Right ventricle myocardium superior (tissue), 1 donor: Measurements from ENCODE around the gene ALLC. TPM values are rescaled to one million over a fixed set of nuclear protein-coding genes. Genes with fewer than 3 reads are reported as not detected.
"Not testable (repeated sequence)": the region's sequence is repeated elsewhere in the genome, so short reads cannot be mapped to it uniquely, and the experiment has no call there.

Experiments used
- ATAC-seq: fragments of 200-7000 bp; cut with Tn5 transposase; one replicate; pipeline ENCODE4 v1.9.1; 2020; ENCODE audit warnings: mild to moderate bottlenecking; ENCODE audit not compliant: poor library complexity
- DNase-seq: peaks from one replicate; pipeline ENCODE4 v3.0.0-alpha.2; 2020
- intact Hi-C: fragments of 100-400 bp; cut with DNase I; formaldehyde crosslinking; loops from one replicate; pipeline ENCODE4 v1.11.2; 2022
- total RNA-seq: library from RNA; stranded (reverse); fragmentation: NEBNext Ultra II Directional; extraction: Animal tissue kit (Norgen Biotek cat#: 25700); gene quantifications from one replicate; pipeline ENCODE4 v1.2.1, GENCODE V29; 2021
- donor health status: DM: no; HTN: yes; CAD: no; lungs with severe emphysema.

Gene ALLC
- total RNA-seq, 1 donor from 2014 or later: not detected

DNA sequence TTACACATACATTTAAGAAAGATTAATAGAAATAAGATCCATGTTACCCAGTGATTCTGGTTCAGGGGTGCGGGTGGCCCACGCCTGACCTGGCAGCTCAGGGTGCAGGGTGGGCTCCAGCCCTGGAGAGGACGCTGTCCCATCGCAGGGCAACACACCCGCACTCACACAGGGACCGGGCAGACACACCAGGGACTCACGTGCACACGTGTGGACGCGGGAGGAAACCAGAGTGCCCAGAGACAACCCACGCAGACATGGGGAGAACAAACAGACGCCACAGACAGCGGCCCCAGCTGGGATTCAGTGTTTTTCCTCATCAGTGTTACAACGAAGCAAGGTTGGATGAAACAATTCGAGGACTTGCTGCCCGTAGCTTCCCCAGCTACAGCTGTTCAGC lies 8.4 kb upstream of the ALLC start:
- DNase-seq (no peak), ATAC-seq (no peak)
- intact Hi-C loops: no loop called here

- no peak for DNase-seq
- intact Hi-C loops: no loop called here
- ATAC-seq: no peak
Measured at GRCh38 chr2:3650140-3650920, 7.7 kb upstream of the ALLC start.

- peak; percentile 59 for DNase-seq
- peak; percentile 45 for ATAC-seq
- intact Hi-C loops: no loop called here
Measured at GRCh38 chr2:3651691-3652648, 6.0 kb upstream of the ALLC start.

GRCh38 chr2:3652896-3653625 lies 4.9 kb upstream of the ALLC start:
- no peak for ATAC-seq
- intact Hi-C loops: no loop called here
- no peak for DNase-seq

GRCh38 chr2:3654011-3654410 lies 4.0 kb upstream of the ALLC start:
- no peak for ATAC-seq
- intact Hi-C loops: no loop called here
- no peak for DNase-seq

GRCh38 chr2:3654531-3655225 lies 3.3 kb upstream of the ALLC start:
- intact Hi-C loops: no loop called here

DNA sequence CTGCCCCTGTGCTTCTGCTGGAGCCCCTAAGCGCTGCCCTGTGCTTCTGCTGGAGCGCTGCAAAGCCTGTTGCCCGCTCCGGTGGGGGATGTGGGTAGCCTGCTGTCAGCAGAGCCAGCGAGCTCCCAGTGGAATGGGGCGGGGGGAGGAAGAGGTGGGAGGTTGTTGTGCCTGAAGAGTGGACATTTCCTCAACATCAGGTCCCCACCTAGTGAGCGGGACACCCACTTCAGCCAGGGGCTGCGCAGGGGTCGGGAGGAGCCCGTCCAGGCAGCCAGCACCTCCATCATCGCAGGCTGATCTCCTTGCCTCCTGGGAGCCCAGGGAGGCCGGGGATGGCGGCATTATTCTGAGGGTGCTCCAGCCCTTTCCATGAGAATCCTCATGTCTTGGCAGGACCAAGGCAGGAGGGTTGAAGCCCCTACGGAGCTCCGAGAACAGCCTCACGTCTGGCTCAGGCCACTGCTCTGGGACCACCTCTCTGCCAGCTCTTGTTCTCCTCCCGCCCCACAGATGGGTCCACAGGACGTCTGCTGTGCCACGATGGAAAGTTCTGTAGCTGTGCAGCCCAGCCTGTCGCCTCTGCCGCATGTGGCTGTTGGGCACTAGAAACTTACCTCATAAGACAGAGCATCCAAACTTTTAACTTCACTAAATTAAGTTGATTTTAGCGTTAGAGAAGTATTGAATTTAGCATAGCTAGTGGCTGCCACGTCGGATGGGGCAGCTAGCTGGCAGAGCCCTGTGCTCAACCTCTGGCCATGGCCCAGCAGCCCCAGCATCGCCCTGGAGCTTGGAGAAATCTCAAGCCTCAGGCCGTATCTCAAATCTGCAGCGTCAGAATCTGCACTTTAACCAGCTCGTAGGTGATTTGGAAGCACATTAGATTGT lies 1.9 kb upstream of the ALLC start:
- no peak for DNase-seq

More at GRCh38 chr2:3654531-3655225, 3.3 kb upstream of the ALLC start:
- DNase-seq (no peak), ATAC-seq (no peak)

GRCh38 chr2:3656762-3657721 lies 958 bp upstream of the ALLC start:
- ATAC-seq (peak; percentile 34), DNase-seq (no peak)
- intact Hi-C loops: no loop called here

More for the DNA sequence above, 1.9 kb upstream of the ALLC start:
- intact Hi-C loops: no loop called here
- ATAC-seq: no peak

GRCh38 chr2:3659447-3660432 lies 1.7 kb downstream of the ALLC start:
- intact Hi-C loops: no loop called here
- peak; percentile 69 for DNase-seq
- peak; percentile 71 for ATAC-seq

DNA sequence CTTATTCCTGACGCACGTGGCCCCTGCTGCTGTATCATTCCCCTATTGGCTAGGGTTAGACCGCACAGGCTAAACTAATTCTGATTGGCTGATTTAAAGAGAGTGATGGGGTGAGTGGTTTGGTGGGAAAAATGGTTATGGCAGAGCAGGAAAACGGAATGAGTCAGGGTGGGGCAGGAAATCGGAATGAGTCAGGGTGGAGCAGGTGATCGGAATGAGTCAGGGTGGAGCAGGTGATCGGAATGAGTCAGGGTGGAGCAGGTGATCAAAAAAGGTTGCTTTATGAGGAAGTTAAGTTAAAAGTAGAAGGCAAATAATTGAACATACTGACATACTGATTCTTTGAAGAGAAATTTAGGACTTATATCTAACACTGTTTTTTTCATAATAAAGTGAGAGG lies 2.6 kb downstream of the ALLC start:
- DNase-seq, intact Hi-C loops, ATAC-seq: not testable (repeated sequence)

DNA sequence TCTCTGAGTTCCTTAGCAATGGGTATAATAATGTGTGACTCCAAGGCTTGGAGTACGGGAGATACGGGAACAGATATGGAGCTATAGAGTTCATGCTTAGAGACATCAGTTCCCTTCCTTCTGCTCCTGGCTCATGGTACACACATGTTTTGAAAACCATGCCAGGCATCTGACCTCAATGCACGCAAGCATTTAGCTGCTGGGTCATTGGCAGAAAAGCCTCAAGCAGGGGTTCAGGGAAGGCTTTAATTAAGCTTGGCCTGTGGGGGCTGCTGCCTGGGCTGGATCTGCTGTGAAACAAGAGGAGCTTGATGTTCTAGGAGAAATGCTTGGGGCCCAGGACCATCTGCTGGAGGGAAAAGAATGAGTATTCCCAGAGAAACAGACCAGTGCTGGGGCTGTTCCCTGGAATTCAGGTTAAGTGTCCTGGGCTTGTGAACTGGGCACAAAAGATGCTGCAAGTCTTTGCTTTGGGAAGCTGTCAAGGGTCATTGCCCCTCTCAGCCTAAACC lies 3.2 kb downstream of the ALLC start:
- ATAC-seq (no peak), DNase-seq (no peak)
- intact Hi-C loops: no loop called here

DNA sequence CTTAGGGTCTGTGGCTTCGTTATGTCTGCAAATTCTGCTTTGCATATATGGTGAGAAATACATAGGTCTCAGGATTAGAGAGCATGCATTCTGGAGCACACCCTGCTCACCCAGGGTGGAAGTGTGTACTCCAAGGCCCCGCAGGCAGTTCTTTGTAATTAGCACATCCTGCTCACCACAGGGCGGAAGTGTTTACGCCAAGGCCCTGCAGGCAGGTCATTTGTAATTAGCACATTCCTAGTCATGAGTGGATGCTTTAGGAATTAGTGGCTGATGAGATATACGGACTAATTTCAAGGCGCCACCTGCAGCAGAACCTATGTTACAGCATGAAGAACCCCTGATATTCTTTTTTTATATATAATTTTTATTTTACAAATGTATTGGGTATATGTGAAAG lies 4.2 kb downstream of the ALLC start:
- DNase-seq (no peak), ATAC-seq (no peak)
- intact Hi-C loops: no loop called here

DNA sequence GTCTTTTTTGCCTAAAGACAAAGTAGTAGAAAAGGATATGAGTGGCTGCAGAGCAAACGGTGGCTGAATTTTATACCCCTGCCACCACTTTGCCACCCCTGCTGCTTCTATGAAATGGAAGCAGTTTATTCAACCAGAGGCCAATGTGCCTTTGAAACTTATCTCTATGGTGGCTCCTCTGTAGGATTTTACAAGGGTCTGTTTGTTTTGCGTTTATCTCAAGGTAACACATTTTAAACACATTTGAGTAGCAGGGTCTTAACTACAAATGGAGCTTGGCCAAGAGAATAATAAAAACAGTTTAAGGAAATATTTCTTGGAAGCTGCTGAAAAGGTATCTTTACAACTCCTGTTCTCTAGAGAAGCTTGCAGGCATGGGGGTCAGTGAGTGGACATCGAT lies 6.1 kb downstream of the ALLC start:
- ATAC-seq (no peak), DNase-seq (no peak)
- intact Hi-C loops: no loop called here

GRCh38 chr2:3664925-3665324 lies 6.9 kb downstream of the ALLC start:
- intact Hi-C loops: no loop called here
- DNase-seq (no peak), ATAC-seq (no peak)

- ATAC-seq (no peak), DNase-seq (no peak)
- intact Hi-C loops: no loop called here
Measured at GRCh38 chr2:3665886-3666612, 8.0 kb downstream of the ALLC start.
